Caco-2 (cell line): Measurements from ENCODE around the gene COL4A6. TPM values are rescaled to one million over a fixed set of nuclear protein-coding genes. Genes with fewer than 3 reads are reported as not detected.

Experiments
- BruUV-seq: library from RNA; stranded (reverse); fragments of 400-500 nt; replicated peaks from 2 replicates; lab custom pipeline; 2021; lab: Mats Ljungman, UMichigan
- CTCF ChIA-PET: fragments of 300-600 bp; sonication (Branson Sonifier 250); formaldehyde crosslinking; loops from one replicate; lab custom pipeline; 2022; ENCODE audit warnings: antibody characterized with exemption; lab: Charles Lee
- POLR2A ChIA-PET: fragments of 300-600 bp; sonication (Branson Sonifier 250); formaldehyde crosslinking; loops from one replicate; lab custom pipeline; 2022; ENCODE audit warnings: antibody characterized with exemption; lab: Charles Lee
- DNase-seq, 2 experiments: peaks; one replicate each; pipeline versions ENCODE4 v3.0.0 to v3.0.0-alpha.2; 2020 to 2022
- H3K27me3 ChIP-seq: replicated peaks from 2 replicates; pipeline ENCODE4 v1.6.0; 2011; ENCODE audit warnings: low read length; ENCODE audit not compliant: control insufficient read depth, insufficient read depth
- H3K36me3 ChIP-seq: 2 replicates; pipeline ENCODE4 v1.5.1; 2011; ENCODE audit warnings: low read length; ENCODE audit not compliant: control insufficient read depth, insufficient read depth
- H3K4me1 ChIP-seq: fragments of 250-450 bp; sonication (Bioruptor Pico); 2 replicates; pipeline ENCODE4 v1.5.1; 2020; ENCODE audit warnings: mild to moderate bottlenecking
- H3K4me3 ChIP-seq: 2 replicates; pipeline ENCODE4 v1.5.1; 2011; ENCODE audit warnings: low read depth, mild to moderate bottlenecking, control low read depth, low read length
- H3K9me3 ChIP-seq: fragments of 250-450 bp; sonication (Bioruptor Pico); 2 replicates; pipeline ENCODE4 v1.5.1; 2020; ENCODE audit warnings: mild to moderate bottlenecking, moderate library complexity
- H3K27ac Mint-ChIP-seq: one replicate; pipeline ENCODE4 v1.8.0; 2022; ENCODE audit warnings: mixed read lengths; ENCODE audit not compliant: unreplicated experiment
- H3K27me3 Mint-ChIP-seq: one replicate; pipeline ENCODE4 v1.8.0; 2022; ENCODE audit warnings: mixed read lengths; ENCODE audit not compliant: insufficient read depth, unreplicated experiment
- H3K36me3 Mint-ChIP-seq: one replicate; pipeline ENCODE4 v1.8.0; 2022; ENCODE audit warnings: mild to moderate bottlenecking, mixed read lengths; ENCODE audit not compliant: insufficient read depth, unreplicated experiment
- H3K4me1 Mint-ChIP-seq: one replicate; pipeline ENCODE4 v1.8.0; 2022; ENCODE audit warnings: low read depth, mixed read lengths; ENCODE audit not compliant: unreplicated experiment
- H3K4me3 Mint-ChIP-seq: one replicate; pipeline ENCODE4 v1.8.0; 2022; ENCODE audit warnings: mild to moderate bottlenecking, moderate library complexity, mixed read lengths; ENCODE audit not compliant: unreplicated experiment
- H3K9me3 Mint-ChIP-seq: one replicate; pipeline ENCODE4 v1.8.0; 2022; ENCODE audit warnings: mixed read lengths; ENCODE audit not compliant: unreplicated experiment
- intact Hi-C: fragments of 100-400 bp; cut with micrococcal nuclease; formaldehyde crosslinking; loops from one replicate; pipeline ENCODE4 v1.10.0; 2022; ENCODE audit not compliant: unreplicated experiment
- total RNA-seq: library from RNA; stranded (reverse); gene quantifications from 2 replicates; pipeline ENCODE4 v1.2.3, GENCODE V29; 2022
- TF ChIP-seq, protein P1 (sequence below), 2 experiments: fragments of 200-600 bp in 1 of 2; IDR thresholded peaks; 1 replicate in 1 of 2; 2 replicates in 1 of 2; pipeline versions ENCODE4 v1.5.1 to v1.8.0; 2011 to 2022; ENCODE audit warnings: antibody characterized with exemption in 1 of 2, control low read depth in 1 of 2, inconsistent platforms in 1 of 2, low read depth in 1 of 2, low read length in 1 of 2, mild to moderate bottlenecking in 1 of 2, moderate library complexity in 1 of 2; ENCODE audit not compliant: insufficient read depth in 1 of 2, severe bottlenecking in 1 of 2, unreplicated experiment in 1 of 2

The COL4A6 gene
- total RNA-seq, 1 experiment from 2014 or later = 16.0 TPM

GRCh38 chrX:108267557-108267956 lies 170.7 kb downstream of the COL4A6 start:
- no peaks in the 10 kb centered on the region for H3K36me3 ChIP-seq
- no peak overlapping the region for H3K4me3 Mint-ChIP-seq

DNA sequence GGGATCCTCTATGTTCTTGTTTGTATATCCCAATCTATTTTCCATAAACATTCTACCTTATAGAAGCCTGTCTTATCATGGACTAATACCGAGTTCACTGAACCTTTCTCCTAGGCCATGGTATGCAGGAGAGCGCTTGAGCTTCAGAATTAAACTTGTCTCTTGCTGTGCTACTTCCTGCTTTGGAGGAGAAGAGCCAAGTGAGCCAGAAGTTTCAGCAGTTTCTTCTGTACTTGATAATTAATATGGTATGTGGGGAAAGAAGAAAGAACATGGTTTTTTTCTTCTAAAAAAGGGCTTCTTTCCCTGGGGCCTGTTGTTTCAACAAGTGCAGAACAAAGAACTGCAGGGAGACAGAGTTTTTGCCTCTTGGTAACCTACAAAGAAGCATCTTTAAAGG lies 173.8 kb downstream of the COL4A6 start:
- TF ChIP-seq, protein P1, sequence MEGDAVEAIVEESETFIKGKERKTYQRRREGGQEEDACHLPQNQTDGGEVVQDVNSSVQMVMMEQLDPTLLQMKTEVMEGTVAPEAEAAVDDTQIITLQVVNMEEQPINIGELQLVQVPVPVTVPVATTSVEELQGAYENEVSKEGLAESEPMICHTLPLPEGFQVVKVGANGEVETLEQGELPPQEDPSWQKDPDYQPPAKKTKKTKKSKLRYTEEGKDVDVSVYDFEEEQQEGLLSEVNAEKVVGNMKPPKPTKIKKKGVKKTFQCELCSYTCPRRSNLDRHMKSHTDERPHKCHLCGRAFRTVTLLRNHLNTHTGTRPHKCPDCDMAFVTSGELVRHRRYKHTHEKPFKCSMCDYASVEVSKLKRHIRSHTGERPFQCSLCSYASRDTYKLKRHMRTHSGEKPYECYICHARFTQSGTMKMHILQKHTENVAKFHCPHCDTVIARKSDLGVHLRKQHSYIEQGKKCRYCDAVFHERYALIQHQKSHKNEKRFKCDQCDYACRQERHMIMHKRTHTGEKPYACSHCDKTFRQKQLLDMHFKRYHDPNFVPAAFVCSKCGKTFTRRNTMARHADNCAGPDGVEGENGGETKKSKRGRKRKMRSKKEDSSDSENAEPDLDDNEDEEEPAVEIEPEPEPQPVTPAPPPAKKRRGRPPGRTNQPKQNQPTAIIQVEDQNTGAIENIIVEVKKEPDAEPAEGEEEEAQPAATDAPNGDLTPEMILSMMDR (IDR thresholded peaks at IDR 0.05; ENCODE audit: insufficient read depth in 1 of 2, low read depth in 1 of 2, low read length in 1 of 2, severe bottlenecking in 1 of 2, unreplicated experiment in 1 of 2) = no peak
- H3K9me3 ChIP-seq = no peaks in the 10 kb centered on the region
- intact Hi-C loops = no loop called here
- Mint-ChIP-seq H3K9me3 (no peaks in the 10 kb centered on the region), H3K4me1 (no peaks in the 10 kb centered on the region), H3K27me3 (no peaks in the 10 kb centered on the region), H3K36me3 (no peaks in the 10 kb centered on the region), H3K4me3 (no peak overlapping the region), H3K27ac (no peak overlapping the region)
- BruUV-seq = no TSS peak
- CTCF ChIA-PET = no interaction called here
- H3K4me3 ChIP-seq = no peak overlapping the region
- POLR2A ChIA-PET = no interaction called here
- no peak for DNase-seq
- H3K4me1 ChIP-seq = no peaks in the 10 kb centered on the region
- no peaks in the 10 kb centered on the region for H3K36me3 ChIP-seq
- H3K27me3 ChIP-seq = no peaks in the 10 kb centered on the region

More at GRCh38 chrX:108267557-108267956, 170.7 kb downstream of the COL4A6 start:
- no peaks in the 10 kb centered on the region for H3K9me3 ChIP-seq
- no peaks in the 10 kb centered on the region for H3K27me3 ChIP-seq
- no peaks in the 10 kb centered on the region for H3K9me3 Mint-ChIP-seq
- H3K4me1 Mint-ChIP-seq = no peaks in the 10 kb centered on the region
- H3K27ac Mint-ChIP-seq = no peak overlapping the region
- H3K4me3 ChIP-seq = no peak overlapping the region
- intact Hi-C loops = no loop called here
- no peaks in the 10 kb centered on the region for H3K36me3 Mint-ChIP-seq
- BruUV-seq = no TSS peak
- ChIA-PET CTCF (no interaction called here), POLR2A (no interaction called here)
- no peak for DNase-seq
- TF ChIP-seq, protein P1 (IDR thresholded peaks at IDR 0.05; ENCODE audit: insufficient read depth in 1 of 2, low read depth in 1 of 2, low read length in 1 of 2, severe bottlenecking in 1 of 2, unreplicated experiment in 1 of 2) = no peak
- H3K4me1 ChIP-seq = no peaks in the 10 kb centered on the region
- H3K27me3 Mint-ChIP-seq = no peaks in the 10 kb centered on the region

GRCh38 chrX:108261549-108262203 lies 176.5 kb downstream of the COL4A6 start:
- ChIA-PET POLR2A (no interaction called here), CTCF (no interaction called here)
- no peaks in the 10 kb centered on the region for H3K4me1 Mint-ChIP-seq
- Histone ChIP-seq H3K4me1 (no peaks in the 10 kb centered on the region), H3K9me3 (no peaks in the 10 kb centered on the region), H3K4me3 (no peak overlapping the region), H3K27me3 (no peaks in the 10 kb centered on the region), H3K36me3 (no peaks in the 10 kb centered on the region)
- no peak overlapping the region for H3K4me3 Mint-ChIP-seq
- intact Hi-C loops = no loop called here
- BruUV-seq = no TSS peak
- no peak overlapping the region for H3K27ac Mint-ChIP-seq
- TF ChIP-seq, protein P1 (IDR thresholded peaks at IDR 0.05; ENCODE audit: insufficient read depth in 1 of 2, low read depth in 1 of 2, low read length in 1 of 2, severe bottlenecking in 1 of 2, unreplicated experiment in 1 of 2) = no peak
- no peaks in the 10 kb centered on the region for H3K36me3 Mint-ChIP-seq
- no peaks in the 10 kb centered on the region for H3K27me3 Mint-ChIP-seq
- H3K9me3 Mint-ChIP-seq = no peaks in the 10 kb centered on the region
- DNase-seq = no peak
